GM19099 (cell line): ENCODE results near the gene TFF2.

Source experiments
- POLR2A ChIP-seq: IDR thresholded peaks from 3 replicates; pipeline ENCODE4 v1.6.1; 2011; ENCODE audit warnings: low read depth; ENCODE audit not compliant: insufficient read length; ENCODE audit errors: extremely low read depth

TFF2 gene

DNA sequence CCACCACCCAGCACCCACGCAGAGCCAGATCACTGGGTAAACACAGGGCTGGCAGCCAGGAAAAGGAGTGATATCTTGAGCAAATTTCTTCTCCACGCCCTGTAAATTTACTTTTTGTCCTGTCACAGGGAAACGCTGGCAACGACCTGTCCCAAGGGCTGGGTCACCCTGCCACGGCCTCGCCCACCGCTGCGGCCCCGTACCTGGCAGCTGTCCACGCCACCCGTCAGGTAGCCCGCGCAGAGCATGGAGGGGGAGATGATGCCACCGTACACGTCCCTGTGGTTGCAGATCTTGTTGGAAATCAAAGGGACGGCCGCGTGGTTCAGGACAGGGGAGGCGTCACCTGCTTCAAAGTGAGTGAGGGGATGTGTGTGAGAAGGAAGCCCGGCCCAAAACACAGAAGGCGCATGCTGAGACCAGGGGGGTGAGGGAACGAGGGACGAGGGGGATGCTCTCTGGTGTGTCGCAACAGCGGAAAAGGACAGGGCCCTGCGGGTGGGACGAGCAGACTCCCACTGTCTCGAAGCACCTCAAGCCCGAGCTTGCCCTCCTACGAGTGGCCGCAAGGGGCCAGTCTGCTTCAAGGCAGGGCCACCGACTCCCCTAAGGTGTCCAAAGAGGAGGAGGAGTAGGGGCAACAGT, 25.7 kb upstream of the TFF2 start:
- TF ChIP-seq POLR2A = no peak

DNA sequence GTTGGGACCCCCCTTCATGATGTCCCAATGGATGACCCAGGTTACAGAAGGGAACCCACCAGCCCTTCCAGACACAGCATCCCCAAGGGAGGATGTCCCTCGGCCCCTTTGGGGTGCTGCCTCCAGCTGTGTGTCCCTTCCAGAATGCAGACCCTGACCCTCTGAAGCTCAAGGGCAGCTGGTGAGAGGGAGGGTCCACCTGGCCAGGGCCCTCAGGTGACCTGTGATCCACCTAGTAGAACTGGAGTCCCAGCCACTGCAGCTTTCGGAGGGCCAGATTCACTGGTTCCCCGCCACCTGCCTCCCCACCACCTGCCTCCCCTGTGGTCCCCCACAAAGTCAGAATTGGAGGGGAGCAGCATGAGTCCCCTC, 25.2 kb upstream of the TFF2 start:
- TF ChIP-seq POLR2A = no peak

DNA sequence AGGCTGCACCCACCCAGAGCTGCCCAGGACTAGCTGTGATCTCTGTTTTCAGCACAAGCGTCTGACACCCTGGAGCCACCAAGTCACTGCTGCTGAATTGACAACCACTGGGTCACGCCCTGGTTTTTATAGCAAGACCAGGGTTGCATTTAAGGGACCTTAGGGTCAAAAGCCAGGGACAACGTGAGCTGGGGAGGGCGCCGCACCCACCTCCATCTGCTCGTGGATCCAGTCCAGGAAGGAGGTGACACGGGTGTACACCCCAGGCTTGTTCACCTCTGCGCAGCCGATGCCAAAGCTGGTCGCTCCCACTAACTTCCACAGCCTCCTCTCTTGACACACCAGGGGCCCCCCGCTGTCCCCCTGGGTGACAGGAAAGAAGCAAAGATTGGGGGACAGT, 24.7 kb upstream of the TFF2 start:
- TF ChIP-seq POLR2A = no peak

DNA sequence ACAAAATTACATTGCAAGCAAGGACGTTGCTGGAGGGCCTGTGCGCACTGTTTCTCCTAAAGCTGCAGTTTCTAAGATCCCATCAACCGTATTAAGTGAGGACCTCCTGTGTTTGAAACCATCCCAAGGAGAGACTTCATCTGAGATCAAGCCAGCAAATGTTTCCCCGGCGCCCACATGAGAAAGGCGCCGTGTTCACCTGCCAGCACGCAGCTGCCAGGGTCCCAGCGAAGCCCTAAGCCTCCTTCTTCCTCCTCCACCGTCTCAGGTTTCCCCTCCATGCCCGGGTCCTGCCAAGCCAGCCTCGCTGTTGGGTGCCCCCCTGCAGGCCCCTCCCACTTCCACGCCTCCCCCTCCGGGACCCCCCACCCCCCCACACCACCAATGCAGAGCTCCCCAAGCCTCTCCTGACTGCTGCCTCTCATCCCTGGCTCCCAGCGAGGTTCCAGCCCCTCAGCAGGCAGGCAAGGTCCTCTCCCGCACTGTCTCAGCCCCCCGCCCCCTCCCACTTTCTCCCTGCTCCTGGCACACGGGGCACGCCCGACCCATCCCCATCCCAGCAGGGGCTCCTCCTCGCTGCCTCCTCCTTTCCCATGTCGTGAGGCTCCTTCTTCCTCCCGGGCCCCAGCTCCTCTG, 24.2 kb upstream of the TFF2 start:
- TF ChIP-seq POLR2A = no peak

DNA sequence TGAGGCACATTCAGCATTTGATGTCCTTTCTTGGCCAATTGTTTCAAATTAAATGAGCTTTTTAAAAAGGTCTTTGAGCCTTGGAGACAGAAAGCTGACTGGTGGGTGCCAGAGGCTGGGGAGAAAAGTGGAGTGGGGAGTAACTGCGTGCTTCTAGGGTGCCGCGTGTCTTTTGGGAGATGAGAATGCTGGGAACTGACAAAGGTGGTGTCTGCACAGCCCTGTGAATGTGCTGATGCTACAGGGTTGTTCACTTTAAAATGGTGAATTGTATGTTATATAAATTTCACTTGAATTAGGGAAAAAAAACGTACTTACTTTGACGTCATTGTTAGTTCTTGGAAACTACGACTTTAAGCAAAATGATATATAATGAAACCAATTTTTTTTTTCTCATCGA, 23.7 kb upstream of the TFF2 start:
- TF ChIP-seq POLR2A = no peak

DNA sequence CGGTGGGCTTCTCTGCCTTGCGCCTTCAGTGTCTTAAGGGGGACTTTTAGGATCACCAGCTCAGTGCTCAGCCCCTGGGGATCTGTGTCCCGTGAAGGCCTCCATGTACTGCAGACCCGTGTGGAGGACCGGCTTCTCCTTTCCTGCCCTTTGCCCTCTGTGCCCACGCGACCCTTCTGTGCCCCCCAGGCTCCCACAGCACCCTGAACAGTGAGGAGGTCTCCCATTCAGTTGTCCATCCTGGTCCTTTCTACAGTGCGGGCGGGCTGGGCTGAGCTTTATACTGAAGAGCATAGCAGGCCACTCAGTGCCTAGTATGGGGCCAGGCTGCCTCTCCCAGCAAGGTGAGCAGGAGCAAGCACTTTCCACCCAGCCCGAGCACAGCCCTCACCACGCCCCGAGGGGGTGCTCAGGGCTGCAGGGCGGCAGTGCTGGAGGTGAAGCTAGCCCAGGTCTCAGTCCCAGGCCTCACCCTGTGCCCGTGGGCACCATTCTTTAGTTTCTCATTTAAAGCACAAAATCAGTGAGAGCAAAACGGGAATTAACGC, 23.2 kb upstream of the TFF2 start:
- no peak for TF ChIP-seq POLR2A

DNA sequence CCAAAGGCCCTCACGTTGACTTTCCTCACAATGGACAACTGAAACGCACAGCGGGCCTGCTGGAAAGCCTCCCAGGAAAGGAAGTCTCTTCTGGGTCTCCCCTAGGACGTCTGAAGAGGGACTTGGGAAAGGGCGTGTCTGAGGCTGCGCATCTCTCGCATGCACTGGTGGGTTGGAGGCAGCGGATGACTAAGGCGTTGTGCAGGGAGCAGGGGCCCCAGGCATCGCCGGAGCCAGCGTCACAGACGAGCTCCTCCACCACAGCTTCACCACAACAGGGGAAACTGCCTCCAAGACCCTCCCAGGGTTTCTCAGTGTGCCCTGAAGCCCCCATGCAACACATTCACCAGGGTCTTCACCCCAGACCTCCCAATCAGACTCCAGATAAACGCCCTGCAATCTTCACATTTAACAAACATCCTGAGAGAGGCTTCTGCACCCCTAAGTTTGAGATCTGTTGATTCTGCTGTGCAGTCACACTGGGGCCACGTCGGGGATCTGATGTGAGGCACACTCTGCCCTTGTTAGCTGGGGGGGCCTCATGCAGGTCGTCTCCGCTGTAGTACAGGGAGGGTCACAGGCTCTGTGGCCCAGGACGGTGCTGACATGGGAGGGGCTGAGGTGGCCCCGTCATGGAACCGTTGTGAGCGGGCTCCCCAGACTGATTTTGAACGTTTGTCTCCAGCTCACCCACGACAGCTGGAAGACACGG, 22.6 kb upstream of the TFF2 start:
- no peak for TF ChIP-seq POLR2A

DNA sequence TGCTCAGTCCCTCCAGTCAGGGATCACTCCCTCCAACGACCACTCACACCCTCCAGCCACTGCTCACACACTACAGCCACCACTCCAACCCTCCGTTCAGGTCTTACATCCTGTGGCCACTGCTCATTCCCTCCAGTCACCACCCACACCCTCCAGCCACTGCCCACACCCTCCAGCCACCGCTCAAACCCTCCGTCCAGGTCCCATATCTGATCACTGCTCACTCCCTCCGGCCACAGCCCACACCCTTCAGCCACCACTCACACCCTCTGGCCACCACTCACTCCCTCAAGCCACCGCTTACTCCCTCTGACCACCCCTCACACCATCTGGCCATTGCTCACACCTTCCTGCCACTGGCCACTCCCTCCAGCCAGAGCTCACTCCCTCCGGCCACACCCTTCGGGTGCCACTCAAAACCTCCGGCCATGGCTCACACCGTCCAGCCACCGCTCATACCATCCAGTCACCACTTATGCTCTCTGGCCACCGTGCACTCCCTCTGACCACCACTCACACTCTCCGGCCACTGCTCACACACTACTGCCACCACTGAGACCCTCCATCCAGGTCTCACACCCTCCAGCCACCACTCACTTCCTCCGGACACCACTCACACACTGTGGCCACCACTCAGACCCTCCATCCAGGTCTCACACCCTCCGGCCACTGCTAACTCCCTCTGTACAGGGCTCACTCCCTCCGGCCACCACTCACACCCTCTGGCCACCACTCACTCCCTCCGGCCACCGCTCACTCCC, 20.3 kb upstream of the TFF2 start:
- TF ChIP-seq POLR2A = no peak

DNA sequence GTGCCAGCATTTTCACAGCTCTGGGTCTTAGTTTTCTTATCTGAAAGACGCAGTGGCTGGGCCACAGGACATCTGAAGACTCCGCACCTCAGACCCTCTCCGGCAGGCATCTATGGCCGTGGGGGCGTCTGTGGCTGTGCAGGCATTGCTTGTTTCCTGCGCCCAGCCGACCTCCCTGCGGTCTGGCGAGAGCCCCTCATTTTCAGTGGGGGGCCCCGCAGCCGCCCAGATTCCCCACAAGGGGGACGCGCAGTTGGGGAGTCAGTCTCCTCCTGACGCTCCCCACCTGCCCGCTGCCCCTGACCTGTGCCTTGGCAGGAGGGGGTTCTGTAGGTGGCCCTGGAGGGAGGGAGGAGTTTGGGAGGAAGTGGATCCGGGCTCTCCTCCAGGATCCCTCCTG, 19.0 kb upstream of the TFF2 start:
- no peak for TF ChIP-seq POLR2A

DNA sequence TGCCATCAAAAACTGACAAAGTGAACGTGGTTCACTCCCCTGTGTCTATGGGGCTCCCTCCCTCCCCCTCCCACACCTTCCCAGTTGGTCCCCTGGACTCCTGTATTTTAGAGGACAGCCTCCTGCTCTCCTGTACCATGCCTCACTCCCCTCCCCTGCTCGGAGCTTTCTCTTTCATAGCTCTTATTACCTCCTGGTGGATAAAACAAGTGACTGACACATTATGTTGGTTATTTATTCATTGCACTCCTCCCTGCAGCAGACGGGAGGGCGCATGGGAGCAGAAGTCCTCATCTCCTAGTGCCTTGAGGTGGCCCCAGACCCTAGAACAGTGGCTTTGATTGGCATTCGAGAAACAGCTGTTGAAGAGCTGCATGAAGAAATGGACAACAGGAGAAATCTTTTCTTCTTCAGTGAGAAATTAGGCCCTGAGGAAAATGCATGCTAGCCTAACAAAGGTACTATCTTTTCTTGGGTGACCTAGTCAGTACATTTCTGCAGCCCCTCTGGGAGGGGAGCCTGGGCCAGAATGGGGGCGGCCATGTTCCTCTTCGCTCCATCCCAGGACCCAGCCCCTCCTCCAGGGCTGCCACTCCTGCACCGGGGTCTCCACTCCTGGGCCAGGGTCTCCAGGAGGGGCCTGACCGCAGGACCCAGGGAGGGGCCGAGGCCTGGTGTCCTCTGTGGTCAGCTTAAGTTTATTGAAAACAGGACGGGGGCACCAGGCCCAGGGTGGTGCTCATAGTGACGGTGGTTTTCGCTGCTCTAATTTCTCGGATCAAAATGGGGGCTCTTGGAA, 16.8 kb upstream of the TFF2 start:
- TF ChIP-seq POLR2A = no peak

DNA sequence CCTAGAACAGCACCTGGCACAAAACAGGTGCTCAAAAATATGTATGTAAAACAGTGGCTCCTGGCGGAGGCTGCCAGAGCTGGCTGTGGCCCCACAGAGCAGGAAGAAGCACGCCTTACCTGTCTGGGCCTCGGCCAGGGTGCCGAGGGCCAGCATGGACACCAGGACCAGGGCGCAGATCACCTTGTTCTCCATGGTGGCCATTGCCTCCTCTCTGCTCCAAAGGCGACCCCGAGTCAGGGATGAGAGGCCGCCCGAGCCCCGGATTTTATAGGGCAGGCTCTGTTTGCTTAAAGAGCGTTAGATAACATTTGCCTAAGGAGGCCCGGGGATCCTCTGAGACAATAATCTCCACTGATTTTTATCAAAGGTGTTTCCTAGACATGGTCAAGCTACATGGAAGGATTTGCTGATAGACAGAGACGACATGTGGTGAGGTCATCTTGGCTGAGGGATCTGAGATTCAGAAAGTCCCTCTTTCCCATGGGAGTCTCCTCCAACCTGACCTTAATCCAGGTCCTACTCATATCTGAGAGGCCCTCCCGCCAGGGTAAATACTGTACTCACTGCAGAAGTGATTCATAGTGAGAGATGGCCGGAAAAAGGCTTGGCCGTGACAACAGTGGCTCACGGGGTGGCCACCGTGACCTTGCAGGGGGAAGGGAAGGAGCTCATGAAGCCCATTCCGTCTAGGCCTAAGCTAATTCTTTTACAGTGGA, 15.7 kb upstream of the TFF2 start, which contains the start of gene TFF1:
Gene TFF1 (minus strand): TSS at position 244 of the 719 bp plus-strand sequence. CDS start 40 bp downstream, at position 204.
- TF ChIP-seq POLR2A = no peak

DNA sequence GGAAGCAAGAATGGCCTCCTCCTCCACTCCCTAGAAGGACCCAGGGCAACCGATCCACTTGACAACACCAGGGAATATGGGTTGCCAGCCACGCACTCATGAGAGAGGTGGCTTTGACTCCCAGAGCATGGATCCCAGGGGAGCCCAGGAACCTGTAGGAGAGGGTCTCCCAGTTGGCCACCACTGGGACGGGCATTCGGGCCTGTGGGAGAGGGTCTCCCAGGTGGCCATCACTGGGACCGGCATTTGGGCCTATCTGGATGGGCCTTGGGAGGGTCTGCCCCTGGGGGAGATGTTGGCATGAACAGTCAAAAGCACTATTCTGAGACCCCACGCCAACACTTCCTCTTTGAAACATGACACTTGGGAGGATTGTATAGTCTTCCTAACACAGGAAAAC, 15.0 kb upstream of the TFF2 start:
- TF ChIP-seq POLR2A = no peak

DNA sequence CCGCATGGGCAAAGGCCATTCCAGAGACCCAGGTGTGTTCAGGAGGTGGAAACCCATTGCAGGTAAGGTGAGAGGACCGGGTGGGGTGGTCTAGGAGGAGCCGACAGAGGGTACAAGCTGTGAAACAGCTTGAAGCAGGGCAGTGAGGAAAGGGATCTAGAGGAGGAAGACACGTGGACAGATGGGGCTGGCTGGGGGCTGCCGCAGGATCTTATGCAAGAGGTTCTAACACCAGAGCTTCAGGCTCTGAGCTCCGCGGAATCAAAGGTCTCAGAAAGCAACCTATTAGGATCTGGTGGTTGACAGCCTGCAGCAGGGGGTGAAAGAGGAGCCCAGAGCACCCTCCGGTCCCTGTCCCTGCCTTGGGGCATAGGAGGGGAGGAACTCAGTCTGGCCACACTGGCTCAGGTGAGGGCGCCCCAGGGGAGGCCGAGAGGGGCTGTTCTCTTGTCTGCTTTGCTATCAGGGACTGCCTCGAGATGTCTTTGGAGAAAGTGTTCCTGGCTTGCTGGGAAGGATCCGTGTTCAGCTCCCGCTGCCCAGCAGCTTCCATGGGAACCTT, 13.6 kb upstream of the TFF2 start:
- TF ChIP-seq POLR2A = no peak
